Chondrocyte (in vitro differentiated cells): ENCODE measurements around the gene ZNF385B. TPM values are rescaled to one million over a fixed set of nuclear protein-coding genes. Genes with fewer than 3 reads are reported as not detected.

ENCODE experiments used
- DNase-seq: peaks from one replicate; pipeline ENCODE4 v3.0.0; 2021; ENCODE audit warnings: mixed read lengths, low spot score
- H3K27ac Mint-ChIP-seq: one replicate; pipeline ENCODE4 v1.8.0; 2021; ENCODE audit warnings: mild to moderate bottlenecking, moderate library complexity, mixed read lengths; ENCODE audit not compliant: unreplicated experiment
- H3K27me3 Mint-ChIP-seq: 2 replicates; pipeline ENCODE4 v1.8.0; 2021; ENCODE audit warnings: low read depth, mixed read lengths
- H3K36me3 Mint-ChIP-seq: 2 replicates; pipeline ENCODE4 v1.8.0; 2021; ENCODE audit warnings: low read depth, mixed read lengths
- H3K4me1 Mint-ChIP-seq: 2 replicates; pipeline ENCODE4 v1.8.0; 2021; ENCODE audit warnings: low read depth, mild to moderate bottlenecking, mixed read lengths
- H3K4me3 Mint-ChIP-seq: one replicate; pipeline ENCODE4 v1.8.0; 2021; ENCODE audit warnings: mild to moderate bottlenecking, moderate library complexity, mixed read lengths; ENCODE audit not compliant: unreplicated experiment
- H3K9me3 Mint-ChIP-seq: 2 replicates; pipeline ENCODE4 v1.8.0; 2021; ENCODE audit warnings: low read depth, mixed read lengths
- CTCF ChIP-seq: fragments of 200-600 bp; sonication (generic); IDR thresholded peaks from 2 replicates; pipeline ENCODE4 v1.5.0; 2021; ENCODE audit warnings: antibody characterized with exemption, mild to moderate bottlenecking, moderate library complexity
- total RNA-seq: library from RNA; stranded (reverse); gene quantifications from 3 replicates; pipeline ENCODE4 v1.2.1, GENCODE V29; 2021

ZNF385B gene
- total RNA-seq, 1 donor from 2014 or later, result 0.25 TPM

- Mint-ChIP-seq H3K9me3 (no peaks in the 10 kb centered on the region), H3K4me1 (peaks cover 11% of the 10 kb centered on the region), H3K27me3 (no peaks in the 10 kb centered on the region), H3K4me3 (no peak overlapping the region), H3K36me3 (no peaks in the 10 kb centered on the region), H3K27ac (no peak overlapping the region)
- DNase-seq, result no peak
- TF ChIP-seq CTCF, result no peak
Observed at GRCh38 chr2:179432751-179433150, 428.7 kb downstream of the ZNF385B start.

DNA sequence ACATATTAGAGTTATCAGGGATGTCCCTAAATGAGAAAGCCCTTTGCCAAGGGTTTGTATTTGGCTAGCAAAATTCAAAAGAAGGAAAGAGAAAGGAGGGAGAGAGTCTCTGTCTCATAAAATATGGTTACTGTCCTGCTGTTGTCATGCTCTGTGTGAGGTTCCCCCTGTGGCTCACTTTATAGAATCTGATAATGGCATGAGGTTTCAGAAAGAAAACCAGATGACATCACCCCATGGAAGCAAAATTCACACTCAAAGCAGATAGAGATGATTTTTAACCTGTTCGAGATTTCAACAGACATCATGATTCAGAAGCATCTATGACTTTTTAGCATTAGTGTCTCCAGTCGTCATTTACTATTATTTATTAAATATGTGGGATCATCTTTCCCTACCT is 431.8 kb downstream of the ZNF385B start:
- Mint-ChIP-seq H3K4me1 (peaks cover 11% of the 10 kb centered on the region), H3K27ac (no peak overlapping the region), H3K27me3 (no peaks in the 10 kb centered on the region), H3K36me3 (no peaks in the 10 kb centered on the region), H3K4me3 (no peak overlapping the region), H3K9me3 (no peaks in the 10 kb centered on the region)
- no peak for DNase-seq
- TF ChIP-seq CTCF, result no peak

GRCh38 chr2:179429060-179429471 is 432.3 kb downstream of the ZNF385B start:
- no peak overlapping the region for H3K4me3 Mint-ChIP-seq
- peaks cover 11% of the 10 kb centered on the region for H3K4me1 Mint-ChIP-seq
- no peaks in the 10 kb centered on the region for H3K36me3 Mint-ChIP-seq
- no peak for DNase-seq
- no peak overlapping the region for H3K27ac Mint-ChIP-seq
- no peaks in the 10 kb centered on the region for H3K27me3 Mint-ChIP-seq
- TF ChIP-seq CTCF, result no peak
- H3K9me3 Mint-ChIP-seq, result no peaks in the 10 kb centered on the region

DNA sequence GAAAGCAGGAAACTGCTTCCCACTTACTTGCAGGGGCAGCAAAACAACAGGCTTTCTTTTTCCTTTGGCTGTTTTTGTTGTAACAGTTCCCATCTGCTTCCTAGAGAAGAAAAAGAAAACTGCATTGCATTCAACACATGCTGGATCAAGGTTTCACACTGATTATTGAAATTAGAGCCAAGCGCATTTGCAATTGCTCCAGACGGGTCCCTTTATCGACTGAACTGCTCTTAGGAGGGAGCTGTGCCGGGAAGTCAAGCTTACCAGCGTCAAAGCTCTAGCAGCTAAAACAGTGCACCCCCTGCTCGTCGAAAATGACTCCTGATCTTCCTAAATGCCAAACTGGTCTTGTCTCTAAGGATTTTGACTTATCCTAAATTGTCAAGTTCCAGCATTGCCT is 432.8 kb downstream of the ZNF385B start:
- H3K4me1 Mint-ChIP-seq, result peaks cover 11% of the 10 kb centered on the region
- no peak for DNase-seq
- H3K4me3 Mint-ChIP-seq, result no peak overlapping the region
- no peak overlapping the region for H3K27ac Mint-ChIP-seq
- no peaks in the 10 kb centered on the region for H3K36me3 Mint-ChIP-seq
- no peaks in the 10 kb centered on the region for H3K9me3 Mint-ChIP-seq
- H3K27me3 Mint-ChIP-seq, result no peaks in the 10 kb centered on the region
- no peak for TF ChIP-seq CTCF

GRCh38 chr2:179427065-179427464 is 434.3 kb downstream of the ZNF385B start:
- TF ChIP-seq CTCF, result no peak
- Mint-ChIP-seq H3K4me1 (peaks cover 13% of the 10 kb centered on the region), H3K4me3 (no peak overlapping the region), H3K27me3 (no peaks in the 10 kb centered on the region), H3K9me3 (no peaks in the 10 kb centered on the region), H3K27ac (no peak overlapping the region), H3K36me3 (no peaks in the 10 kb centered on the region)
- DNase-seq, result no peak
